HL-60 (cell line): ENCODE data around the gene FDCSP.

Source experiments
- DNase-seq, 2 experiments: peaks; one replicate each; pipeline ENCODE4 v3.0.0-alpha.2; 2010 to 2020; ENCODE audit warnings: low read depth in 1 of 2, low spot score in 1 of 2
- H3K27ac ChIP-seq: fragments of 250-450 bp; sonication (Bioruptor Pico); replicated peaks from 2 replicates; pipeline ENCODE4 v1.5.1; 2020; ENCODE audit warnings: mild to moderate bottlenecking, moderate library complexity
- H3K27me3 ChIP-seq: fragments of 250-450 bp; sonication (Bioruptor Pico); 2 replicates; pipeline ENCODE4 v1.5.1; 2021; ENCODE audit warnings: mild to moderate bottlenecking, moderate library complexity; ENCODE audit not compliant: insufficient read depth, poor library complexity, severe bottlenecking
- H3K4me3 ChIP-seq: replicated peaks from 2 replicates; pipeline ENCODE4 v1.5.1; 2011; ENCODE audit warnings: mild to moderate bottlenecking, control low read depth, low read length; ENCODE audit not compliant: insufficient read depth
- CTCF ChIP-seq: IDR thresholded peaks from one replicate; pipeline ENCODE4 v1.5.1; 2011; ENCODE audit warnings: low read length, control low read depth, inconsistent platforms; ENCODE audit not compliant: insufficient read depth
- GABPA ChIP-seq: IDR thresholded peaks from 2 replicates; pipeline ENCODE4 v1.6.1; 2012; ENCODE audit warnings: low read depth
- POLR2AphosphoS5 ChIP-seq: IDR thresholded peaks from 2 replicates; pipeline ENCODE4 v1.6.1; 2012; ENCODE audit warnings: low read depth
- REST ChIP-seq: IDR thresholded peaks from 2 replicates; pipeline ENCODE4 v1.6.1; 2012; ENCODE audit warnings: low read depth; ENCODE audit not compliant: insufficient replicate concordance
- SPI1 ChIP-seq: IDR thresholded peaks from 2 replicates; pipeline ENCODE4 v1.6.1; 2012; ENCODE audit warnings: low read depth, mild to moderate bottlenecking, borderline replicate concordance

FDCSP gene

DNA sequence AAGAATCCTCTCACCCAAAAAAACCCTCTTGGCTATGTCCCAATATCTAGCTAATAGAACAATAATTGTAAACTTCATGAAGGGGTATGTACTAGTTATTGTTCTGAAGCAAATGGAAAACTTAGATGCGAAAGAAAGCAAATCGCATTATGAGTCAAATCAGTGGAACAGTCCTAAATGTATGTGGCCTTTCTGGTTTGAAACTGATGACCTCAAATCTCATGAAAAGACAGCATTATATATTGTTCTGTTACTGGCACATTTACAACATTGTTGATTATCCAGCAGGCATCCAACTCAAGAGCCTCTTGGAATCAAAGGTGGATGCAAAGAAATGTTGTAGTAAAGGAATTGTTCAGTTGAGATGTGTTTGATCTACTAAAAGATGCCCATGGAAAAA lies 51.2 kb downstream of the FDCSP start:
- no peak for DNase-seq
- TF ChIP-seq SPI1: no peak
- TF ChIP-seq CTCF: no peak
- no peak for TF ChIP-seq REST
- TF ChIP-seq GABPA: no peak
- no peak for TF ChIP-seq POLR2AphosphoS5
- no peak overlapping the region for H3K4me3 ChIP-seq
- H3K27ac ChIP-seq: no peak overlapping the region
- H3K27me3 ChIP-seq: no peaks in the 10 kb centered on the region

GRCh38 chr4:70280567-70280966 lies 54.6 kb downstream of the FDCSP start:
- TF ChIP-seq REST: no peak
- TF ChIP-seq POLR2AphosphoS5: no peak
- no peak for TF ChIP-seq SPI1
- no peak for TF ChIP-seq CTCF
- TF ChIP-seq GABPA: no peak

More at GRCh38 chr4:70280567-70280966, 54.6 kb downstream of the FDCSP start:
- Histone ChIP-seq H3K27ac (no peak overlapping the region), H3K27me3 (no peaks in the 10 kb centered on the region), H3K4me3 (no peak overlapping the region)
- DNase-seq: no peak
